ENCODE data around the gene TCTA.

The TCTA gene

DNA sequence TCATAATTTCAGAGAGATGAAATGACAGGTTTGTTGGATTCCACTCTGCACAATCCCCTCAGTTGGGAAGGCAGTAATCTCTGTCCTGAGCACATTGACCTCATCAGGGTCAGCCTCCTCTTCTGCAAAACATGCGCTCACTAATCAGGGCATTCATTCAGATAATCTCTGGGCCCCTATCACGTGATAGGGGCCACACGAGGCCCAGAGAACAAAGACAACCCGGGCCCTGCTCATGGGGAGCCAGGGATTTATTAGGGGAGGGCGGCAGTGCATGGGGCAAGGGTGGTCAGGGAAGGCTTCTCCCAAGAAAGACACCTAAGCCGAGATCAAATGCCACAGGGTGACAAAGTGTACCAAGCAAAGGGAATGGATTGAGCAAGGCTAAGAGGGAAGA lies 1.1 kb downstream of the TCTA start:
- DNase-seq (ENCODE audit: extremely low spot score), result no peak
- TF ChIP-seq SUZ12 (IDR thresholded peaks at IDR 0.05) (no peak), ZNF384 (IDR thresholded peaks at IDR 0.05) (no peak), TARDBP (IDR thresholded peaks at IDR 0.05) (no peak), PKNOX1 (IDR thresholded peaks at IDR 0.05) (no peak), NFRKB (IDR thresholded peaks at IDR 0.05) (no peak), FOXA1 (IDR thresholded peaks at IDR 0.05) (no peak), ARNT (IDR thresholded peaks at IDR 0.05) (no peak), HDGF (IDR thresholded peaks at IDR 0.05; ENCODE audit: borderline replicate concordance) (no peak), FOXK2 (IDR thresholded peaks at IDR 0.05) (no peak), LEF1 (IDR thresholded peaks at IDR 0.05; ENCODE audit: borderline replicate concordance) (no peak), L3MBTL2 (conservative IDR thresholded peaks at IDR 0.05) (no peak), FOXM1 (IDR thresholded peaks at IDR 0.05; ENCODE audit: borderline replicate concordance) (no peak), CTBP1 (IDR thresholded peaks at IDR 0.05; ENCODE audit: borderline replicate concordance) (no peak), SP1 (IDR thresholded peaks at IDR 0.05) (no peak), BHLHE40 (IDR thresholded peaks at IDR 0.05; ENCODE audit: borderline replicate concordance) (no peak), ELF4 (IDR thresholded peaks at IDR 0.05) (no peak)
- POLR2A ChIA-PET, result interaction anchor here (1.3 to 2.7 kb wide), 3 partner anchors 30 to 116 kb away, joined by 3 to 27 read pairs (median 9); partner anchors contain the start of gene USP4
- CTCF ChIA-PET, result interaction anchor here (1.1 kb wide), 1 partner anchor 36 kb away, joined by 3 read pairs; no protein-coding TSS in a partner anchor

GRCh38 chr3:49414753-49415152 lies 2.5 kb downstream of the TCTA start:
- ChIA-PET POLR2A (interaction anchor here (1.5 to 3.6 kb wide), 2 partner anchors 11 to 14 kb away, joined by 6 to 16 read pairs; partner anchors contain the start of gene NICN1), CTCF (no interaction called here)
- TF ChIP-seq L3MBTL2 (conservative IDR thresholded peaks at IDR 0.05), result no peak
- TF ChIP-seq SP1 (IDR thresholded peaks at IDR 0.05), result no peak
- no peak for TF ChIP-seq NFRKB (IDR thresholded peaks at IDR 0.05)
- TF ChIP-seq CTBP1 (IDR thresholded peaks at IDR 0.05; ENCODE audit: borderline replicate concordance), result no peak
- TF ChIP-seq ARNT (IDR thresholded peaks at IDR 0.05), result no peak
- no peak for TF ChIP-seq PKNOX1 (IDR thresholded peaks at IDR 0.05)
- no peak for TF ChIP-seq FOXA1 (IDR thresholded peaks at IDR 0.05)
- no peak for TF ChIP-seq FOXM1 (IDR thresholded peaks at IDR 0.05; ENCODE audit: borderline replicate concordance)
- no peak for TF ChIP-seq SUZ12 (IDR thresholded peaks at IDR 0.05)
- TF ChIP-seq FOXK2 (IDR thresholded peaks at IDR 0.05), result no peak
- no peak for TF ChIP-seq LEF1 (IDR thresholded peaks at IDR 0.05; ENCODE audit: borderline replicate concordance)
- TF ChIP-seq BHLHE40 (IDR thresholded peaks at IDR 0.05; ENCODE audit: borderline replicate concordance), result no peak
- no peak for TF ChIP-seq TARDBP (IDR thresholded peaks at IDR 0.05)
- TF ChIP-seq ELF4 (IDR thresholded peaks at IDR 0.05), result no peak
- no peak for TF ChIP-seq HDGF (IDR thresholded peaks at IDR 0.05; ENCODE audit: borderline replicate concordance)
- DNase-seq (ENCODE audit: extremely low spot score), result no peak

DNA sequence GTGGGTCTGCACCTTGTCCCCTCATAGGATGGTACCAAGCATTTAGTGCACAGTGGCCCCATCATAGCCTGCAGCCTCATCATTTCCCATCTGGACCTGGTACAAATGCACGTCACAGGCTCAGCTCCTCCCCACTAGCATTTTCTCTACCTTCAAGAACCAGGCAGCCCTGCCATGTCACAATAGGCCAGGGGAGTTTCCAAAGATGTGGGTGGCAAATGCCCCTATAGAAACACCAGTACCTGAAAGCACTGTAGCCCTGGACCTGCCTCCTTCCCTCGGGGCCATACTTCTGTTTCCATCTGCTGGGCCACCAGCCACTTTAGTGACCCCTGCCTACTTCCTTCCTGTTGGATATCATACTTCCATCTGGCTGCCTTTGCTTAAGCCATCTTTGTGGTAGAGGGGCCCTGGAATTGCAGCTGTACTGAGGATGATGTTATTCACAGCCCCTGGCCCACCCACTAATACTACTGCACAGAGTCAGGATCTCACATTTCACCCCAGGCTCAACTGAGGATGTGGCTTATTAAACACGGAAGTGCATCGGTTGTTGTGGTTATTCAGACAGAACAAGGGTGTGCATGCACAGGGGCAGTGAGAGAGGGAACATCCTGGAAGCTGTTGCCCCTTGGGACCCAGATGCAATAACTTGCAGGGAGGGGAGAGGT lies 3.8 kb downstream of the TCTA start:
- POLR2A ChIA-PET, result interaction anchor here (0.8 to 3.6 kb wide), 4 partner anchors 10 to 309 kb away, joined by 5 to 16 read pairs (median 6); partner anchors contain the start of genes NICN1 and USP4

GRCh38 chr3:49416867-49417266 lies 4.6 kb downstream of the TCTA start:
- DNase-seq (ENCODE audit: extremely low spot score), result no peak
- POLR2A ChIA-PET, result interaction anchor here (0.9 to 3.6 kb wide), 3 partner anchors 9 to 77 kb away, joined by 3 to 16 read pairs (median 6); partner anchors contain the start of genes NICN1 and USP4
- CTCF ChIA-PET, result no interaction called here

More for the DNA sequence above, 3.8 kb downstream of the TCTA start:
- no peak for DNase-seq (ENCODE audit: extremely low spot score)
- TF ChIP-seq CTBP1 (IDR thresholded peaks at IDR 0.05; ENCODE audit: borderline replicate concordance), result no peak
- no peak for TF ChIP-seq SP1 (IDR thresholded peaks at IDR 0.05)
- no peak for TF ChIP-seq FOXK2 (IDR thresholded peaks at IDR 0.05)
- TF ChIP-seq FOXA1 (IDR thresholded peaks at IDR 0.05), result no peak
- TF ChIP-seq L3MBTL2 (conservative IDR thresholded peaks at IDR 0.05), result no peak
- no peak for TF ChIP-seq ZNF384 (IDR thresholded peaks at IDR 0.05)
- no peak for TF ChIP-seq ARNT (IDR thresholded peaks at IDR 0.05)
- no peak for TF ChIP-seq LEF1 (IDR thresholded peaks at IDR 0.05; ENCODE audit: borderline replicate concordance)
- no peak for TF ChIP-seq TARDBP (IDR thresholded peaks at IDR 0.05)
- TF ChIP-seq BHLHE40 (IDR thresholded peaks at IDR 0.05; ENCODE audit: borderline replicate concordance), result no peak
- CTCF ChIA-PET, result interaction anchor here (0.6 to 1.0 kb wide), 3 partner anchors 33 to 177 kb away, joined by 3 to 4 read pairs (median 3); partner anchors contain the start of gene USP4

DNA sequence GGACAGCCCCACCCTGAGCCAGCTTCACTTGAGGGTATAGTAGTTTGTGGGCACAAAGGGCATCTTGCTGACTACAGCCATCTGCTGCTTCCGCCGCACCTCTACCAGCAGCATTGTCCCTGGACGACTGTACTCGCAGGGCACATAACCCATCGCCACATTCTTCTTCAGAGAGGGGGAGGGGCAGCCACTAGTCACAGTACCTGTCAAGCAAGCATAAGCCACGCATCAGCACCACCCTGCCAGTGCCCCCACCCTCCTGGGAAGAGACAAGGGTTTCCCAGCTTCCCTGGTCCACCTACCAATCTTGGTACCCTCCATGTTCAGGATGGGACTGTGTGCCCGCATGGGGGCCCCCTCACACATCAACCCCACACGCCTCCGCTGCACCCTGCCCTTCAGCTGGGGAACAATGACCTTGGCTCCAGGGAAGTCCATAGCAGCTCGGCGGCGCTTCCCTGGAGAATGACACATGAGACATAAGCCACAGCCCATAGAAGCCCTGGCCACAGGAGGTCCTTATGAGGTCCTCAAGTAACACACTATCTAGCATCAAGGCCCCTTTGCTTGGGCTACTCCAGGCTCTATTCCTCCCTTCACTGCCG lies 5.4 kb downstream of the TCTA start:
- DNase-seq (ENCODE audit: extremely low spot score), result no peak
- POLR2A ChIA-PET, result interaction anchor here (0.9 to 3.6 kb wide), 3 partner anchors 8 to 77 kb away, joined by 3 to 16 read pairs (median 6); partner anchors contain the start of genes NICN1 and USP4
- CTCF ChIA-PET, result no interaction called here
- TF ChIP-seq FOXA1 (IDR thresholded peaks at IDR 0.05) (no peak), TARDBP (IDR thresholded peaks at IDR 0.05) (no peak), SP1 (IDR thresholded peaks at IDR 0.05) (no peak), ARNT (IDR thresholded peaks at IDR 0.05) (no peak), HDGF (IDR thresholded peaks at IDR 0.05; ENCODE audit: borderline replicate concordance) (no peak), SUZ12 (IDR thresholded peaks at IDR 0.05) (no peak), ELF4 (IDR thresholded peaks at IDR 0.05) (no peak), FOXM1 (IDR thresholded peaks at IDR 0.05; ENCODE audit: borderline replicate concordance) (no peak), BHLHE40 (IDR thresholded peaks at IDR 0.05; ENCODE audit: borderline replicate concordance) (no peak), FOXK2 (IDR thresholded peaks at IDR 0.05) (no peak), ZNF384 (IDR thresholded peaks at IDR 0.05) (no peak), LEF1 (IDR thresholded peaks at IDR 0.05; ENCODE audit: borderline replicate concordance) (no peak), NFRKB (IDR thresholded peaks at IDR 0.05) (no peak), L3MBTL2 (conservative IDR thresholded peaks at IDR 0.05) (no peak), CTBP1 (IDR thresholded peaks at IDR 0.05; ENCODE audit: borderline replicate concordance) (no peak), PKNOX1 (IDR thresholded peaks at IDR 0.05) (no peak)

More at GRCh38 chr3:49416867-49417266, 4.6 kb downstream of the TCTA start:
- no peak for TF ChIP-seq CTBP1 (IDR thresholded peaks at IDR 0.05; ENCODE audit: borderline replicate concordance)

Measured in HEK293T (cell line).